Hepatocyte (in vitro differentiated cells): ENCODE data around the gene DDX10. TPM values are rescaled to one million over a fixed set of nuclear protein-coding genes. Genes with fewer than 3 reads are reported as not detected.

ENCODE experiments used
- DNase-seq: peaks from one replicate; pipeline ENCODE4 v3.0.0-alpha.2; 2016; ENCODE audit warnings: low spot score
- H2AFZ ChIP-seq: fragments of 200-600 bp; sonication (generic); 2 replicates; pipeline ENCODE4 v1.6.0; 2016; ENCODE audit warnings: antibody characterized with exemption, mild to moderate bottlenecking
- H3K27ac ChIP-seq: fragments of 200-600 bp; sonication (generic); 2 replicates; pipeline ENCODE4 v1.5.1; 2016; ENCODE audit warnings: mild to moderate bottlenecking
- H3K27me3 ChIP-seq: fragments of 200-600 bp; sonication (generic); 2 replicates; pipeline ENCODE4 v1.6.1; 2016
- H3K36me3 ChIP-seq: fragments of 200-600 bp; sonication (generic); replicated peaks from 2 replicates; pipeline ENCODE4 v1.5.1; 2016; ENCODE audit warnings: low read depth; ENCODE audit not compliant: insufficient read depth
- H3K4me1 ChIP-seq: fragments of 200-600 bp; sonication (generic); 2 replicates; pipeline ENCODE4 v1.5.1; 2016; ENCODE audit warnings: mild to moderate bottlenecking, moderate library complexity; ENCODE audit not compliant: insufficient read depth
- H3K4me2 ChIP-seq: fragments of 200-600 bp; sonication (generic); 2 replicates; pipeline ENCODE4 v1.6.0; 2016
- H3K4me3 ChIP-seq: fragments of 200-600 bp; sonication (generic); 2 replicates; pipeline ENCODE4 v1.5.1; 2016; ENCODE audit warnings: mild to moderate bottlenecking
- H3K79me2 ChIP-seq: fragments of 200-600 bp; sonication (generic); 2 replicates; pipeline ENCODE4 v1.6.0; 2017; ENCODE audit warnings: mild to moderate bottlenecking
- H3K9me2 ChIP-seq: fragments of 200-600 bp; sonication (generic); replicated peaks from 2 replicates; pipeline ENCODE4 v1.6.0; 2017; ENCODE audit warnings: mild to moderate bottlenecking; ENCODE audit not compliant: insufficient read depth
- H3K9me3 ChIP-seq: fragments of 200-600 bp; sonication (generic); 2 replicates; pipeline ENCODE4 v1.5.1; 2016; ENCODE audit warnings: low read depth, mild to moderate bottlenecking
- H4K20me1 ChIP-seq: fragments of 200-600 bp; sonication (generic); 2 replicates; pipeline ENCODE4 v1.6.0; 2016; ENCODE audit warnings: mild to moderate bottlenecking; ENCODE audit not compliant: insufficient read depth, poor library complexity, severe bottlenecking
- CTCF ChIP-seq: fragments of 200-600 bp; sonication (generic); IDR thresholded peaks from 2 replicates; pipeline ENCODE4 v1.5.1; 2016; ENCODE audit warnings: antibody characterized with exemption, mild to moderate bottlenecking; ENCODE audit not compliant: poor library complexity
- EZH2 ChIP-seq: fragments of 200-600 bp; sonication (generic); IDR thresholded peaks from 2 replicates; pipeline ENCODE4 v1.6.1; 2016; ENCODE audit warnings: antibody characterized with exemption, mild to moderate bottlenecking, borderline replicate concordance
- EZH2phosphoT487 ChIP-seq: fragments of 200-600 bp; sonication (generic); IDR thresholded peaks from one replicate; pipeline ENCODE4 v1.6.1; 2018; ENCODE audit warnings: antibody characterized with exemption, mild to moderate bottlenecking, low read depth, moderate library complexity; ENCODE audit not compliant: unreplicated experiment, severe bottlenecking
- WGBS: methylation state at CpG from one replicate; pipeline ENCODE4 v1.1.6; 2016; ENCODE audit warnings: low lambda C conversion rate; ENCODE audit errors: missing lambda C conversion rate; 5-methylcytosine and 5-hydroxymethylcytosine counted together
- polyA plus RNA-seq: library from polyadenylated mRNA; unstranded; fragments of >200 nt; fragmentation: Nextera tagmentation; extraction: Ambion mirVana; gene quantifications from 2 replicates; pipeline ENCODE4 v1.2.1, GENCODE V29; 2016
- total RNA-seq: library from RNA; depleted of rRNA; stranded (reverse); fragments of >200 nt; gene quantifications from 2 replicates; pipeline ENCODE4 v1.2.3, GENCODE V29; 2014

Gene DDX10
- total and polyA plus RNA-seq, 2 experiments from 2014 or later, result 9.6 to 13.9 TPM

- Histone ChIP-seq H3K27me3 (no peaks in the 10 kb centered on the region), H3K9me2 (no peaks in the 10 kb centered on the region), H3K27ac (no peak overlapping the region), H3K4me3 (no peak overlapping the region), H2AFZ (no peak overlapping the region), H3K9me3 (no peaks in the 10 kb centered on the region), H3K79me2 (no peaks in the 10 kb centered on the region), H3K36me3 (no peaks in the 10 kb centered on the region), H3K4me2 (no peak overlapping the region), H4K20me1 (no peaks in the 10 kb centered on the region), H3K4me1 (no peaks in the 10 kb centered on the region)
- 99% methylated on average over 5 of the region's 7 CpGs for WGBS
- DNase-seq, result no peak
- TF ChIP-seq EZH2, result no peak
- TF ChIP-seq CTCF, result no peak
Measured at GRCh38 chr11:108685419-108686130, 20.7 kb downstream of the DDX10 start.

DNA sequence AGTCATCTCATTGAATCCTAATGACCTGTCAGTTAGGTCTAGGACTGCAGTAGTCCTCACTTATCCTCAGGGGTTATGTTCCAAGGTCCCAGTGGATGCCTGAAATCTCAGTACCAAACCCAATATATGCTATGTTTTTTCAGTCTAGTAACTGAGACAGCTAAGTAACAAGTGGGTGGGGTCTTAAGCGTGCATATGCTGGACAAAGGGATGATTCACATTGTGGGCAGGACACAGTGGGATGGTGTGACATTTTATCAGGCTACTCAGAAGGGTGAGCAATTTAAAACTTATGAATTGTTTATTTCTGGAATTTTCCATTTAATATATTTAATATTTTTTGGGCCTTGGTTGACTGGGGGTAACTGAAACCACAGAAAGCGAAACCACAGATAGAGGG, 29.0 kb downstream of the DDX10 start:
- Histone ChIP-seq H3K9me2 (no peaks in the 10 kb centered on the region), H3K27me3 (no peaks in the 10 kb centered on the region), H2AFZ (no peak overlapping the region), H3K4me1 (no peaks in the 10 kb centered on the region), H3K4me3 (no peak overlapping the region), H3K79me2 (no peaks in the 10 kb centered on the region), H3K4me2 (no peak overlapping the region), H3K36me3 (no peaks in the 10 kb centered on the region), H4K20me1 (no peaks in the 10 kb centered on the region), H3K27ac (no peak overlapping the region), H3K9me3 (no peaks in the 10 kb centered on the region)
- no peak for DNase-seq
- no peak for TF ChIP-seq EZH2
- no peak for TF ChIP-seq EZH2phosphoT487
- no peak for TF ChIP-seq CTCF
- 91% methylated on average over 2 of the region's 2 CpGs for WGBS

GRCh38 chr11:108694846-108695245, 30.0 kb downstream of the DDX10 start:
- H3K27me3 ChIP-seq, result no peaks in the 10 kb centered on the region
- no peaks in the 10 kb centered on the region for H3K9me2 ChIP-seq
- WGBS, result 100% methylated on average over 1 of the region's 1 CpG
- no peaks in the 10 kb centered on the region for H3K9me3 ChIP-seq
- no peaks in the 10 kb centered on the region for H3K4me1 ChIP-seq
- TF ChIP-seq EZH2phosphoT487 (no peak), CTCF (no peak), EZH2 (no peak)
- H3K4me3 ChIP-seq, result no peak overlapping the region
- DNase-seq, result no peak
- no peaks in the 10 kb centered on the region for H4K20me1 ChIP-seq
- H3K4me2 ChIP-seq, result no peak overlapping the region
- no peak overlapping the region for H2AFZ ChIP-seq
- H3K36me3 ChIP-seq, result no peaks in the 10 kb centered on the region
- no peaks in the 10 kb centered on the region for H3K79me2 ChIP-seq
- H3K27ac ChIP-seq, result no peak overlapping the region
